Ishikawa (cell line): Measurements from ENCODE around the gene TFF1.

Source experiments
- CEBPB ChIP-seq: IDR thresholded peaks from 2 replicates; pipeline ENCODE4 v1.6.1; 2012
- EGR1 ChIP-seq: IDR thresholded peaks from 2 replicates; pipeline ENCODE4 v1.6.1; 2012
- EP300 ChIP-seq: IDR thresholded peaks from 2 replicates; pipeline ENCODE4 v1.6.1; 2012; ENCODE audit warnings: borderline replicate concordance
- MAX ChIP-seq: IDR thresholded peaks from 2 replicates; pipeline ENCODE4 v1.6.1; 2012
- NFIC ChIP-seq: IDR thresholded peaks from 2 replicates; pipeline ENCODE4 v1.6.1; 2012
- TAF1 ChIP-seq: IDR thresholded peaks from 2 replicates; pipeline ENCODE4 v1.6.1; 2012; ENCODE audit warnings: low read depth, mild to moderate bottlenecking
- TCF12 ChIP-seq: IDR thresholded peaks from 2 replicates; pipeline ENCODE4 v1.6.1; 2012; ENCODE audit warnings: low read depth
- TEAD4 ChIP-seq: IDR thresholded peaks from 2 replicates; pipeline ENCODE4 v1.6.1; 2012
- YY1 ChIP-seq: IDR thresholded peaks from 2 replicates; pipeline ENCODE4 v1.6.1; 2012; ENCODE audit warnings: low read depth
- ZBTB7A ChIP-seq: IDR thresholded peaks from 2 replicates; pipeline ENCODE4 v1.6.1; 2012; ENCODE audit warnings: low read depth
- TF ChIP-seq, protein P1 (sequence below): IDR thresholded peaks from 2 replicates; pipeline ENCODE4 v1.6.1; 2012; ENCODE audit warnings: low read depth, mild to moderate bottlenecking

GRCh38 chr21:42366292-42367010 lies at the start of gene TFF1:
- TF ChIP-seq MAX, result no peak
- TF ChIP-seq NFIC, result no peak
- TF ChIP-seq TCF12, result no peak
- TF ChIP-seq, protein P1, sequence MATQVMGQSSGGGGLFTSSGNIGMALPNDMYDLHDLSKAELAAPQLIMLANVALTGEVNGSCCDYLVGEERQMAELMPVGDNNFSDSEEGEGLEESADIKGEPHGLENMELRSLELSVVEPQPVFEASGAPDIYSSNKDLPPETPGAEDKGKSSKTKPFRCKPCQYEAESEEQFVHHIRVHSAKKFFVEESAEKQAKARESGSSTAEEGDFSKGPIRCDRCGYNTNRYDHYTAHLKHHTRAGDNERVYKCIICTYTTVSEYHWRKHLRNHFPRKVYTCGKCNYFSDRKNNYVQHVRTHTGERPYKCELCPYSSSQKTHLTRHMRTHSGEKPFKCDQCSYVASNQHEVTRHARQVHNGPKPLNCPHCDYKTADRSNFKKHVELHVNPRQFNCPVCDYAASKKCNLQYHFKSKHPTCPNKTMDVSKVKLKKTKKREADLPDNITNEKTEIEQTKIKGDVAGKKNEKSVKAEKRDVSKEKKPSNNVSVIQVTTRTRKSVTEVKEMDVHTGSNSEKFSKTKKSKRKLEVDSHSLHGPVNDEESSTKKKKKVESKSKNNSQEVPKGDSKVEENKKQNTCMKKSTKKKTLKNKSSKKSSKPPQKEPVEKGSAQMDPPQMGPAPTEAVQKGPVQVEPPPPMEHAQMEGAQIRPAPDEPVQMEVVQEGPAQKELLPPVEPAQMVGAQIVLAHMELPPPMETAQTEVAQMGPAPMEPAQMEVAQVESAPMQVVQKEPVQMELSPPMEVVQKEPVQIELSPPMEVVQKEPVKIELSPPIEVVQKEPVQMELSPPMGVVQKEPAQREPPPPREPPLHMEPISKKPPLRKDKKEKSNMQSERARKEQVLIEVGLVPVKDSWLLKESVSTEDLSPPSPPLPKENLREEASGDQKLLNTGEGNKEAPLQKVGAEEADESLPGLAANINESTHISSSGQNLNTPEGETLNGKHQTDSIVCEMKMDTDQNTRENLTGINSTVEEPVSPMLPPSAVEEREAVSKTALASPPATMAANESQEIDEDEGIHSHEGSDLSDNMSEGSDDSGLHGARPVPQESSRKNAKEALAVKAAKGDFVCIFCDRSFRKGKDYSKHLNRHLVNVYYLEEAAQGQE, result no peak
- TF ChIP-seq TEAD4, result no peak
- no peak for TF ChIP-seq ZBTB7A
- TF ChIP-seq CEBPB, result no peak
- TF ChIP-seq YY1, result no peak
- no peak for TF ChIP-seq EP300
- no peak for TF ChIP-seq TAF1
- TF ChIP-seq EGR1, result no peak
